Astrocyte (in vitro differentiated cells and primary cell): ENCODE results near the gene SERPINE1. TPM values are rescaled to one million over a fixed set of nuclear protein-coding genes. Genes with fewer than 3 reads are reported as not detected.
A peak's percentile ranks its signal among the peaks of the same experiment; 100 is the strongest.
"Not testable (repeated sequence)": the region's sequence is repeated elsewhere in the genome, so short reads cannot be mapped to it uniquely, and the experiment has no call there.

Experiments used
- DNase-seq: peaks from one replicate; pipeline ENCODE4 v3.0.0-alpha.2; 2010; ENCODE audit warnings: low read depth
- FAIRE-seq: peaks from 2 replicates; lab custom pipeline; 2011; peaks lifted over from hg19 to GRCh38; lab: Jason Lieb, UNC
- H2AFZ ChIP-seq: 2 replicates; pipeline ENCODE4 v1.6.0; 2012; ENCODE audit warnings: low read depth, low read length, inconsistent platforms
- H3K27ac ChIP-seq: 2 replicates; pipeline ENCODE4 v1.5.1; 2011; ENCODE audit warnings: low read depth, low read length, inconsistent platforms
- H3K27me3 ChIP-seq: 2 replicates; pipeline ENCODE4 v1.6.0; 2011; ENCODE audit warnings: low read length, inconsistent platforms; ENCODE audit not compliant: insufficient read depth
- H3K36me3 ChIP-seq: 2 replicates; pipeline ENCODE4 v1.5.1; 2011; ENCODE audit warnings: low read length, inconsistent platforms; ENCODE audit not compliant: insufficient read depth
- H3K4me1 ChIP-seq: 2 replicates; pipeline ENCODE4 v1.5.1; 2011; ENCODE audit warnings: low read length, inconsistent platforms; ENCODE audit not compliant: insufficient read depth
- H3K4me2 ChIP-seq: 2 replicates; pipeline ENCODE4 v1.6.0; 2012; ENCODE audit warnings: low read length, inconsistent platforms
- H3K4me3 ChIP-seq: 2 replicates; pipeline ENCODE4 v1.5.1; 2011; ENCODE audit warnings: low read depth, mild to moderate bottlenecking, low read length, inconsistent platforms; ENCODE audit not compliant: insufficient read depth
- H3K79me2 ChIP-seq: 2 replicates; pipeline ENCODE4 v1.6.0; 2012; ENCODE audit warnings: mild to moderate bottlenecking, low read length, inconsistent platforms; ENCODE audit not compliant: insufficient read depth
- H3K9ac ChIP-seq: 2 replicates; pipeline ENCODE4 v1.6.0; 2012; ENCODE audit warnings: mild to moderate bottlenecking, low read length, inconsistent platforms
- H3K9me3 ChIP-seq: 2 replicates; pipeline ENCODE4 v1.5.1; 2012; ENCODE audit warnings: low read depth, mild to moderate bottlenecking, low read length, inconsistent platforms; ENCODE audit not compliant: insufficient read depth
- H4K20me1 ChIP-seq: 2 replicates; pipeline ENCODE4 v1.6.0; 2012; ENCODE audit warnings: low read length, inconsistent platforms; ENCODE audit not compliant: insufficient read depth
- H3K27ac Mint-ChIP-seq: one replicate; pipeline ENCODE4 v1.8.0; 2021; ENCODE audit warnings: mild to moderate bottlenecking, mixed read lengths; ENCODE audit not compliant: unreplicated experiment
- H3K27me3 Mint-ChIP-seq: one replicate; pipeline ENCODE4 v1.8.0; 2021; ENCODE audit warnings: low read depth, mixed read lengths; ENCODE audit not compliant: unreplicated experiment
- H3K36me3 Mint-ChIP-seq: one replicate; pipeline ENCODE4 v1.8.0; 2021; ENCODE audit warnings: low read depth, mixed read lengths; ENCODE audit not compliant: unreplicated experiment
- H3K4me1 Mint-ChIP-seq: one replicate; pipeline ENCODE4 v1.8.0; 2021; ENCODE audit warnings: low read depth, mixed read lengths; ENCODE audit not compliant: unreplicated experiment
- H3K4me3 Mint-ChIP-seq: one replicate; pipeline ENCODE4 v1.8.0; 2021; ENCODE audit warnings: mild to moderate bottlenecking, moderate library complexity, mixed read lengths; ENCODE audit not compliant: unreplicated experiment
- H3K9me3 Mint-ChIP-seq: one replicate; pipeline ENCODE4 v1.8.0; 2021; ENCODE audit warnings: mild to moderate bottlenecking, mixed read lengths; ENCODE audit not compliant: unreplicated experiment
- EZH2 ChIP-seq: IDR thresholded peaks from 2 replicates; pipeline ENCODE4 v1.6.1; 2012; ENCODE audit warnings: mild to moderate bottlenecking, low read length, inconsistent platforms; ENCODE audit not compliant: insufficient read depth
- total RNA-seq: library from RNA; stranded (reverse); gene quantifications from 2 replicates; pipeline ENCODE4 v1.2.1, GENCODE V29; 2021
- TF ChIP-seq, protein P1 (sequence below): IDR thresholded peaks from 2 replicates; pipeline ENCODE4 v1.5.1; 2011; ENCODE audit warnings: low read depth, mild to moderate bottlenecking, inconsistent platforms, low read length, moderate library complexity; ENCODE audit not compliant: insufficient read depth

SERPINE1 gene
- total RNA-seq, 1 donor from 2014 or later: 1,496 TPM

DNA sequence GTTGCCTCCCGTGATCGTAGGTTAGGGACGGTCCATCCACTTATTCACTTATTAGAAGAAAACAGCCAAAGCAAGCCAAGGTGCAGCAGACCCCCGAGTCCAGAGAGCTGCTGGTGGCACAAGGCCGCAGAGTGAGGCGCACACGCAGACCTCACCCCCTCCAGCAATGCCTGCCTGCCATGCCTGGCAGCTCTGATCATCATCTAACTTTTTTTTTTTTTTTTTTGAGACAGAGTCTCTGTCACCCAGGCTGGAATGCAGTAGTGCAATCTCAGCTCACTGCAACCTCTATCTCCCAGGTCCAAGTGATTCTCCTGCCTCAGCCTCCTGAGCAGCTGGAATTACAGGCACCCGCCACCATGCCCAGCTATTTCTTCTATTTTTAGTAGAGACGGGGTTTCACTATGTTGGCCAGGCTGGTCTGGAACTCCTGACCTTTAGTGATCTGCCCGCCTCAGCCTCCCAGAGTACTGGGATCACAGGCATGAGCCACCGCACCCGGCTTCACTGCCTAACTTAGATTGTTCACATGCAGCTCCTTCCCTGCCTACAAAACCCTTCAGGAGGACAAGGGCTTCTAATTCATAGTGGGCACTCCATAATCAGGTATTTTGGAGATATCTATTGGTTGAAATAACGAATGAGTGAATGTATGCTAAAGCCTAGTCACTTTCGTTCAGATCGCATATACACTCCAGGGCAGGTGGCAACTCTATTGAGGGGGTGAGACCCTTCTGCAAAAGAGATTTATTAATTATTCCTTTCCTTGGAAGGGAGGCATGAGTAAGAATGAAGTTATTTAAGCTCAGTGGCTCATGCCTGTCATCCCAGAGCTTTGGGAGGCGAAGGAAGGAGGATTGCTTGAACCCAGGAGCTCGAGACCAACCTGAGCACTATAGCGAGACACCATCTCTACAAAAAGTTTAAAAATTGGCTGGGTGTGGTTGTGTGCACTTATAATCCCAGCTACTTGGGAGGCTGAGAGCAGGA lies 25.8 kb upstream of the SERPINE1 start:
- no peaks in the 10 kb centered on the region for H4K20me1 ChIP-seq
- no peaks in the 10 kb centered on the region for H3K27me3 Mint-ChIP-seq
- FAIRE-seq: no peak
- no peaks in the 10 kb centered on the region for H3K9me3 Mint-ChIP-seq
- peaks cover 7% of the 10 kb centered on the region for H3K79me2 ChIP-seq
- no peak overlapping the region for H2AFZ ChIP-seq
- peak overlapping the region; percentile 98 for H3K27ac ChIP-seq
- peak overlapping the region; percentile 63 for H3K4me2 ChIP-seq
- peak overlapping the region; percentile 99 for H3K27ac Mint-ChIP-seq
- DNase-seq: no peak
- peaks cover 29% of the 10 kb centered on the region for H3K4me1 ChIP-seq
- H3K9ac ChIP-seq: peak overlapping the region; percentile 79
- H3K36me3 Mint-ChIP-seq: peaks cover 3% of the 10 kb centered on the region
- H3K27me3 ChIP-seq: no peaks in the 10 kb centered on the region
- TF ChIP-seq, protein P1, sequence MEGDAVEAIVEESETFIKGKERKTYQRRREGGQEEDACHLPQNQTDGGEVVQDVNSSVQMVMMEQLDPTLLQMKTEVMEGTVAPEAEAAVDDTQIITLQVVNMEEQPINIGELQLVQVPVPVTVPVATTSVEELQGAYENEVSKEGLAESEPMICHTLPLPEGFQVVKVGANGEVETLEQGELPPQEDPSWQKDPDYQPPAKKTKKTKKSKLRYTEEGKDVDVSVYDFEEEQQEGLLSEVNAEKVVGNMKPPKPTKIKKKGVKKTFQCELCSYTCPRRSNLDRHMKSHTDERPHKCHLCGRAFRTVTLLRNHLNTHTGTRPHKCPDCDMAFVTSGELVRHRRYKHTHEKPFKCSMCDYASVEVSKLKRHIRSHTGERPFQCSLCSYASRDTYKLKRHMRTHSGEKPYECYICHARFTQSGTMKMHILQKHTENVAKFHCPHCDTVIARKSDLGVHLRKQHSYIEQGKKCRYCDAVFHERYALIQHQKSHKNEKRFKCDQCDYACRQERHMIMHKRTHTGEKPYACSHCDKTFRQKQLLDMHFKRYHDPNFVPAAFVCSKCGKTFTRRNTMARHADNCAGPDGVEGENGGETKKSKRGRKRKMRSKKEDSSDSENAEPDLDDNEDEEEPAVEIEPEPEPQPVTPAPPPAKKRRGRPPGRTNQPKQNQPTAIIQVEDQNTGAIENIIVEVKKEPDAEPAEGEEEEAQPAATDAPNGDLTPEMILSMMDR: no peak
- no peak for TF ChIP-seq EZH2
- H3K4me1 Mint-ChIP-seq: peaks cover 39% of the 10 kb centered on the region
- no peaks in the 10 kb centered on the region for H3K9me3 ChIP-seq
- H3K4me3 Mint-ChIP-seq: peak overlapping the region; percentile 60
- no peak overlapping the region for H3K4me3 ChIP-seq
- H3K36me3 ChIP-seq: no peaks in the 10 kb centered on the region

- TF ChIP-seq, protein P1: no peak
- no peak for TF ChIP-seq EZH2
- H3K4me1 Mint-ChIP-seq: peaks cover 41% of the 10 kb centered on the region
- DNase-seq (no peak), FAIRE-seq (no peak)
- peaks cover 29% of the 10 kb centered on the region for H3K4me1 ChIP-seq
- H3K36me3 Mint-ChIP-seq: peaks cover 3% of the 10 kb centered on the region
- H3K27ac ChIP-seq: peak overlapping the region; percentile 98
- peak overlapping the region; percentile 64 for H3K4me3 Mint-ChIP-seq
- peak overlapping the region; percentile 99 for H3K27ac Mint-ChIP-seq
- peak overlapping the region; percentile 63 for H3K4me2 ChIP-seq
- no peak overlapping the region for H2AFZ ChIP-seq
- no peak overlapping the region for H3K9ac ChIP-seq
- peaks cover 7% of the 10 kb centered on the region for H3K79me2 ChIP-seq
- H3K27me3 Mint-ChIP-seq: no peaks in the 10 kb centered on the region
- H3K27me3 ChIP-seq: no peaks in the 10 kb centered on the region
- no peaks in the 10 kb centered on the region for H3K36me3 ChIP-seq
- no peaks in the 10 kb centered on the region for H4K20me1 ChIP-seq
- H3K4me3 ChIP-seq: no peak overlapping the region
- H3K9me3 Mint-ChIP-seq: peaks cover 2% of the 10 kb centered on the region
- no peaks in the 10 kb centered on the region for H3K9me3 ChIP-seq
These were observed 24.9 kb upstream of the SERPINE1 start for GRCh38 chr7:101102026-101102425.

DNA sequence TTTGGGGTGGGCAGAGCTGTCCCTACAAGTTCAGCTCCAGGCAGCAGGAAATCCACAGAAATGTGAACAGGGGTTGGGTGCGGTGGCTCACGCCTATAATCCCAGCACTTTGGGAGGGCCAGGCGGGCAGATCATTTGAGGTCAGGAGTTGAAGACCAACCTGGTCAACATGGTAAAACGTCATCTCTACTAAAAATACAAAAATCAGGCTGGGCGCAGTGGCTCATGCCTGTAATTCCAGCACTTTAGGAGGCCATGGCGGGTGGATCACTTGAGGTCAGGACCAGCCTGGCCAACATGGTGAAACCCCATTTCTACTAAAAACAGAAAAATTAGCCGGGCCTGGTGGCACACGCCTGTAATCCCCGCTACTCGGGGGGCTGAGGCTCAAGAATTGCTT lies 23.2 kb upstream of the SERPINE1 start:
- H3K79me2 ChIP-seq, H3K36me3 Mint-ChIP-seq, H3K27me3 Mint-ChIP-seq, H3K36me3 ChIP-seq, H3K4me2 ChIP-seq, DNase-seq, H3K27ac ChIP-seq, H3K27me3 ChIP-seq, H3K9me3 Mint-ChIP-seq, H4K20me1 ChIP-seq, H3K4me3 Mint-ChIP-seq, H3K27ac Mint-ChIP-seq, H2AFZ ChIP-seq, H3K4me3 ChIP-seq, H3K9ac ChIP-seq, H3K9me3 ChIP-seq, FAIRE-seq: not testable (repeated sequence)
- H3K4me1 ChIP-seq: peaks cover 35% of the 10 kb centered on the region
- H3K4me1 Mint-ChIP-seq: peaks cover 42% of the 10 kb centered on the region
